HG03342 (cell line): ENCODE data around the gene UBE2M.
"Not testable (repeated sequence)": the region's sequence is repeated elsewhere in the genome, so short reads cannot be mapped to it uniquely, and the experiment has no call there.

Source experiments
- ATAC-seq: cut with Tn5 transposase; IDR thresholded peaks from one replicate; pipeline ENCODE4 v1.9.1; 2021; ENCODE audit warnings: mild to moderate bottlenecking, moderate library complexity; ENCODE audit not compliant: unreplicated experiment

Gene UBE2M

GRCh38 chr19:58558066-58558622 is at the start of gene UBE2M:
UBE2M (minus strand) TSS chr19:58558611; CDS start chr19:58558381, 230 bp downstream.
- no peak for ATAC-seq

GRCh38 chr19:58607213-58607612 is 48.8 kb upstream of the UBE2M start:
- not testable (repeated sequence) for ATAC-seq

DNA sequence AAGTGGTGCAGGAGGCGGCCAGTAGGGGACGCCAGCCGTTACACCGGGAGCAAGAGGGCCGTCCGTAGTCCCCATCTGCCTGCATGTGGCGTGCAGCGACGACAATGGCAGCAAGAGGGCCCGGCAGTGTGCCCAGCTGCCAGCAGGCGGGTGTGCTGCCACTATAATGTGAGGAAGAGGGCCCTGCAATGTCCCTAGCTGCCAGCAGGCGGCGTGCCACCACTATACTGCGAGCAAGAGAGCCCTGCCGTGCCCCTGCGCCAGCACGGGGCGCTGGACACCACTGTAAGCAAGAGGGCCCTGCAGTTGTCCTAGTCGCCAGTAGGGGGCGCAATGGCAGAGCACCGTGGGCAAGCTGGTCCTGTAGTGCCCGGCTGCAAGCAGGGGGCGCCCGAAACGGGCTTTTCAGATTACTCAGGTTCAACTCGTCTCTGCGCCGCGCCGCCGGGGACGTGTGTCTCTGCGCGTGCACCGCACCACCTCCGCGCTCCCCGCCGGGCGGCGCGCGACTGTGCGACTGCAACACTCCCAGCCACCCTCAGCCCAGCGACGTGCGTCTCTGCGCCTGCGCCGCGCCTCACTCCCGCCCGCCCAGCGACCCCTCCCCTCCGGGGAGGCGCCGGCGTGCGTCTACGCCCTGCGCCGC is 48.0 kb upstream of the UBE2M start:
- ATAC-seq: not testable (repeated sequence)

GRCh38 chr19:58586133-58586765 is 27.8 kb upstream of the UBE2M start:
- no peak for ATAC-seq

DNA sequence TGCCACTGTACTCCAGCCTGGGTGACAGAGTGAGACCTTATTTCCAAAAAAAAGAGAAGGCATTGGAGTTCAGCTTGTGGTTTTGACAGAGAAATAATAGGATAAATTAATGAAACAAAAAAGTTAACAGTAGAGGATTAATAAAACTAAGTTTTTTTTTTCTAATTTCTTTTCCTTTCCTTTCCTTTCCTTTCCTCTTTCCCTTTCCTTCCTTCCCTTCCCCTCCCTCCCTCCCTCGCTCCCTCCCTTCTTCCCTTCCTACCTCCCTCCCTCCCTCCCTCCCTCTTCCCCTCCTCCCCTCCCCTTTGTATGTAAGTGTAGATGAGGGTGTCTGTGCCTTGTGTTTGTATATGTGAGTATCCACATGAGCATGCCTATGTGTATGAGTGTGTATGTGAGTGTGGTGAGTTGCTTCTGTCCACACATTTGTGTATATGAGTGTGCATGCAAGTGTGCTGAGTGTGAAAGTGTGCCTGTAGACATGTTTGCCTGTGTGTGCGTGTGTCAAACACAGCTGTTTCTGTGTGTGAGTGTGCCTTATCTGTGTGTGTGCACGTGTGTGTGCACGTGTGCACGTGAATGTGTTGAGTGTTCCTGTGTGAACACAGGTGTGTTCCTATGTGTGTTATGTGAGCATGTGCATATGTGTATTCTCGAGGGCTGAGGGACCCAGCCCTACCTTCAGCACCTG is 27.2 kb upstream of the UBE2M start:
- ATAC-seq: no peak

- no peak for ATAC-seq
Observed at GRCh38 chr19:58584498-58585441, 26.4 kb upstream of the UBE2M start.

DNA sequence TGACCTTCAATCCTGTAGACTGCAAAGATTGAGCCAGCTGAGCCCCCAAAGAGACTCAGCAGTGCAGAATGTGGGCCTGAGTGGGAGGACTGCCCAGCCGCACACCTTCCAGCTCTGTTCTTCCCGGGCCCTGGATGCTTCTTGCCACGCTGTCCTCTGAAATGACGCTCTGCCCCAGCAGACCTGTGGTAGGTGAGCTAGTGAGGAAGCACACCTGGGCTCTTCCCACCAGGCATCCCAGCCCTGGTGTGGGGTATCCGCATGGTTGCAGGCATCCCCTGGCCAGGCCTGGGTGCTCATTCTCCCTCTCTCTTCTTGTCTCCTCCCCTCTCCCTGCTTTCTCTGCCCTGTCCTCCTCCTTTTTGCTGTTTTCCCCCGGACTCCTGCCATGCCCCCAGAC is 24.6 kb upstream of the UBE2M start:
- no peak for ATAC-seq

GRCh38 chr19:58581227-58582141 is 23.1 kb upstream of the UBE2M start:
- ATAC-seq: peak; percentile 76

GRCh38 chr19:58579473-58580142 is 21.2 kb upstream of the UBE2M start:
- ATAC-seq: no peak

DNA sequence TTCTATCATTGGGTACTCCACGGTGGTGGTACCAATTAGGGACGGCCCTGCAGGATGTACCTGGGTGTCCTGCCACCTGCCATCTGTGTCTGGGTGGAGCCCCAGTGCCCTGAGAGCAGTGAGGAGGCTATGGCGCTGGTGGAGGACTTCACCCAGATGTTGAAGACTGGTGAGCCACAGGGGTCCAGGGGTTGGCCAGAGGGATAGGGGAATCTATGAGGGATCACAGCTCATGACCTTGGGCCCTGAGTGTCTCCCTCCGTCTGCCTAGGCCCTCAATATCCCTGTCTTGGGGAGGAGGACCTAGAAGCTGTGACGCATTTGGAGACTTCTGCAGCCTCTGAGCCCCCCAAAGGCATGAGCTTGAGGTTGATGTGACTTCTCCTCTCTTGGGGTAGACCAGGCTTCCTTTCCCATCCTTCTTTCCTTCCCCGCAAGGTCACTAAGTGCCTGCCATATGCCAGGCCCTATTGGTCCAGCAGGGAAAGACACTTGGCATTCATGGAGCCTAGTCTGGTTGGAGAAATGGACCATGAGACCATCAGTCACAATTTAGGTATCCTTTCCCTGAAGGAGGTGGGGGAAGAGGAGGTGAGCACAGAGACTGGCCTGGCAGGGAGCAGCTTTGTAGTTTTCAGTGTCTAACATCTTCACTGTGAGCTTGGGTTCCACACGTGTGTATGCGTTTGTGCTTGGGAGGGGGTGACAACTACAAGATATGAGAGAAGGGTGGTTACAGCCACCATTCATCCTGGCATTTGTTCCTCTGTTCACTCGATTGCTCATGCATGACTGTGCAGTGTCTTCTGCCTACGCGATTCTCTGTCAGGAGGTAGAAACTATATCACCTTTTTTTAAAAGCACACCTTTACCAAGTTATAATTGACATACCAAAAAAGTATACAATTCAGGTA is 19.9 kb upstream of the UBE2M start:
- ATAC-seq: no peak

DNA sequence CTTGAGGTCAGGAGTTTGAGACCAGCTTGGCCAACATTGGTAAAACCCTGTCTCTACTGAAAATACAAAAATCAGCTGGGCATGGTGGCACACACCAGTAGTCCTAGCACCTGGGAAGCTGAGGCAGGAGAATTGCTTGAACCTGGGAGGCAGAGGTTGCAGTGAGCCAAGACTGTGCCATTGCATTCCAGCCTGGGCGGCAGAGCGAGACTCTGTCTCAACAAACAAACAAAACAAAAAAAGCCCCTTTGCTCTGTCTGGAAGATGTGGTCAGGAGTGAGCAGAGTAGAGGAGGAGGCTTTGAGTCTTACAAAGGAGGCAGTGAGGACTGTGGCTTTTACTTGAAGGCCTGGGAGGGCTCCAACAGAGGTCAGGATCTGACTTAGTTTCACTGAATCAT is 19.2 kb upstream of the UBE2M start:
- not testable (repeated sequence) for ATAC-seq

- peak; percentile 33 for ATAC-seq
Observed at GRCh38 chr19:58575183-58576041, 17.0 kb upstream of the UBE2M start.

DNA sequence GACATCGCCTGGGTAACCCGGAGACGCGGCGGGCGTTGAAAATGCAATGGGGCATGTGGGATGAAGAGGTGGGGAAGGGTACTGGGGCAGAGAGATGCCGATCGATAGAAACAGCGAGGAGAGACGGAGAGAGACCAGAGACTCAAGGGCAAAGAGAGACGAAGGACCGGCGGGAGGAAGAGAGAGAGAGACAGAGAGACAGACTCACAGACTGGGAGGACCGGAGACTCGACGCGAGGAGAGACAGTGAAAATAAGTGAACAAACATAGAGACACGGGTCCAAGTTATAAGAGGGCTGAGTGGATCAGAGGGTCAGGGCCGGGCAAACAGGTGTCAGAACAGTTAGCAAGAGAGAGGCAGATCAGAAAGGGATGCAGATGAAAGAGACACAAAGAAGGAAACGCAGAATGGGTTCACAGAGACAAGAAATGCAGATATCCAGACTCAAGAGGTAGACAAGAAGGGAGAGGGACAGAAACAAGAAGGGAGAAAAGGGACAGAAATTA is 15.3 kb upstream of the UBE2M start:
- no peak for ATAC-seq

- peak; percentile 55 for ATAC-seq
Observed at GRCh38 chr19:58572818-58573657, 14.6 kb upstream of the UBE2M start, which contains the start of gene MZF1. MZF1 (minus strand) TSS chr19:58573335; CDS start chr19:58571389, 1,946 bp downstream.

GRCh38 chr19:58572026-58572817 is 13.8 kb upstream of the UBE2M start:
- no peak for ATAC-seq
